Measurements from ENCODE around the gene GID4.

Gene GID4

DNA sequence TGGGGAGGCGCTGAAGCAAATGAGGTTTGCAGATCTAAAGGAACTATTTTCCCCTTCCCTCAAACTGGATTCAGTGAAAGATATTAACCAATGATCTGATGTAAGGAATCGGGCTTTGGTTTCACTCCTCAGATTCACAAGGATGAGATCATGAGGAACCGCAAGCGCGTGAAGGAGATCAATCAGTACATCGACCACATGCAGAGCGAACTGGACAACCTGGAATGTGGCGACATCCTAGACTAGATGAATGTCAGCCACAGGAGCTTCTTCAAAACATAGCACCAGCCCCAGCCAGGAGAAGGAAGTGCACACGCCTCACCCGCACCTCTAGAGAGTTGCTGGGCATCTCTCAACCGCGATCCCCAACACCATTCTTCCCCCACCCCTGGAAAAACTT, 22.8 kb upstream of the GID4 start:
- peak; percentile 64 for DNase-seq (ENCODE audit: low spot score)

GRCh38 chr17:18017958-18018357, 21.2 kb upstream of the GID4 start:
- no peak for DNase-seq (ENCODE audit: low spot score)

DNA sequence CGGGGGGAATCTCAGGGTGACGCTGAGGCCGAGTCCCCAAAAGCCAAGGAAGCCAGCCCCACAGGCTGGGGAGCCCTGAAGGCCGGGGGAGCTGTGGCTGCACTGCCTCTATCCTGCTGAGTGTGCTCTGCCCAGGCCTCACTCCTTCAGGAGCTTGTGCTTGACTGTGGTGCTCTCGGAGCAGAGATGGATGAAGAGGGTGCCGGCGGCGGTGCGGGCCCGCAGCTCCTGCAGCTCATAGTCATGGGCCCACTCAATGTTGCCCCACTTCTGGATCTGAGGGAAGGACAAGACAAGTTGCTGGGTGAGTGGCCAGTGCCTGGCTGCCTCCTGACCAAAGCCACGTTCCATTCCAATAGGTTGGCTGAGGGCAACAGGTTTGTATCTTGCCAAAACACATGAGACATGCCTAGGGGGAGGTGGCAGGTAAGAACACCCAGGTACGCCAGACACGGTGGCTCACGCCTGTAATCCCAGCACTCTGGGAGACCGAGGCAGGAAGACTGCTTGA, 20.7 kb upstream of the GID4 start:
- no peak for DNase-seq (ENCODE audit: low spot score)

DNA sequence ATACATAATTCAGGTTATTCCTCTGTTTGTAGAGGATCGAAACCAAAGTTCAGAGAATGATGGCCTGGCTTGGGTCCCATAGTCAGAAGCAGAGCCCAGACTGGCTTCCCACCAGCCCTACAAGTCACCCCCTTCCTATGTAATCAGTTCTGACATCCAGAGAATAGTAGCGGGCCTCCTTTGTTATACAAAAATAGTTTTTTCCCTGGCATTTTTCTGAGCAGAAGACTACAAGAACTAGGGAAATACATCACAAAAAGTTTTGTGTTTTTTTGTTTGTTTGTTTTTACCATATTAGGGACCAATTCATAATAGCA, 19.4 kb upstream of the GID4 start:
- no peak for DNase-seq (ENCODE audit: low spot score)

- DNase-seq (ENCODE audit: low spot score), result no peak
Observed at GRCh38 chr17:18020971-18021370, 18.2 kb upstream of the GID4 start.

DNA sequence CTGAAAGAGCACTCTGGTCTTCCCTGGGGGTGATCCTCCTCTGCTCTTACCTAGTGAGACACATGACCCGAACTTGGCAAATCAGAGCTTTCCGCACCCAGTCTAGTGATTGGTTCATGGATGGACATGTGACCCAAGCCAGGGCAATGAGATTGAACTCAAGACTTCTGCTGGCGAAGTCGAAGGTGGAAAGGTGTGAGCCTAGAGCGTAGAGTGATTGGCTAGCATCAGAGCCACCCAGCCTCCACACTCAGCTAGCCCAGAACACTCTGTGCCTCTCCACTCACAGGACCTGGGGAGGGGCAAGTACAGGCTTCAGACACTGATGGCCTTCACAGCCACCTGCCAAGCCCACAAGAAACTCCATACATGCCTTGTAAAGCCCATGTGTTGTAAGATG, 17.8 kb upstream of the GID4 start:
- DNase-seq (ENCODE audit: low spot score), result no peak

DNA sequence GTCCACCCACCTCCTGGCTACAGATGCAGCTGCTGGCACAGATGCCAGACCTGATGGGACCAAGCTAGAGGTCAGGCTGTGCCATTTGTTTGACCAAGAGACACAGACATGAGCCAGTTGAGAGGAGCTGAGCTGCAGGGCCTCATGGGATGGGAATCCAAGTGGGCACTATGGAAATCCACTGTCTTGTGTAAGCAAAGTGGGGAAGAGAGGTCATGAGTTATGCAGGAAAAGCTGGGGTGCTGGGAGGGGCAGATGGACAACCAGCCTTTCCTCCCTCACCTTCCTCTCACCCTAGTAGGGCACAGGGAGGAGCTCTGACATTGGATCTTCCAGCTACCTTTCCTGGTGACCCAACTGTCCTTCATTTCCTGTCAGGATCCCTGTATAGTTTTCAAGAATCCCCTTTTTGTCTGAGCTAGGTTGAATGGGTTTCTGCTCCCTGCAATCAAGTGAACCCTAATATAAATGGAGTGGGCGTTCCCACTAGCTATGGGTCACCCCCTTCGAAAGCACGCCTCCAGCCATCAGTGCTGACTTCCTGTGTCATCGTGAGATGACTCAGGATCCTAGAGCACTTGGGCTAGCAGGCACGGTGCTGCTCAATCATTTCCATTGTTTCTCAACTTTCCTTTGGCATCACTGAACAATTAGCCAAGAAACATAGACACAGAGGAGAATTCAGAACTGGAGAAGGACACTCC, 13.8 kb upstream of the GID4 start:
- peak; percentile 53 for DNase-seq (ENCODE audit: low spot score)

- DNase-seq (ENCODE audit: low spot score), result peak; percentile 19
Observed at GRCh38 chr17:18025945-18026776, 13.0 kb upstream of the GID4 start.

DNA sequence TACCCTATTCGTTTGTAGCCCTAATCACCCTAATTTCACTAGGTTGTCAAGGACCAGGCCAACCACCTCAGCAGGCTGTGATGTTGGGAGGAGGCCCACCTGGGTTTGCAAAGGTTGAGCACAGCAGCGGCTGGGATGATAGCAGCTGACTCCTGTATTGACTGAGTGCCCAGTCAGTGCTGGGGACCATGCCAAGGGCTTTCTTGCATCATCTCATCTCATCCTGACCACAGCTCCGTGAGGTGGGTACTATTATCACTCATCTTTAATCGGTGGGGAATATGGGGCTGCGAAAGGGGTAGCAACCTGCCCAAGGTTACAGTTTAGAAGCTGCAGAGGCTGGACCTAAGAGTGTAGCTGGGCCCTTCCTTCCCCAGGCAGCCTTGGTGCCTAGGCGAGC, 11.9 kb upstream of the GID4 start:
- DNase-seq (ENCODE audit: low spot score), result no peak

GRCh38 chr17:18028114-18028951, 10.9 kb upstream of the GID4 start:
- DNase-seq (ENCODE audit: low spot score), result no peak

GRCh38 chr17:18028952-18029540, 10.2 kb upstream of the GID4 start:
- DNase-seq (ENCODE audit: low spot score), result no peak

DNA sequence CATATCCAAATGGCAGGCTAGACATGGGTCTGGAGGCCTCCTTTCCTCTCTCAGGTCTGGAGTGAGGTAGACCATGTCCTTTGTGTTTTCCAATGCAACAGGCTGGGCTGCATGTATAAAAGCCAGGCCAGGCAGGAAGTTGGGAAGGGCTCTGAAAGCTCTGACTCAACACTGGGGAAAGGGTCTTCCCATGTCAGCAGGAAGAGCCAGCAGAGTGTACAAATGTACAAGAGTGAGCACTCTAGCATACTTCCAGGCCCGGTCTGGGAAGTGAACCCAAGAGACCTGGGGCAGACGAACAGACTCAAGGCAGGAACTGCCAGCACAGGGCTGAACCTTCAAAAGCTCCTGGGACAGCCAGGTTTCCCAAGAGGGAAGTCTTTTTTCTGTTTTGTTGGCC, 7.3 kb upstream of the GID4 start:
- peak; percentile 81 for DNase-seq (ENCODE audit: low spot score)

GRCh38 chr17:18033442-18034099, 5.6 kb upstream of the GID4 start:
- DNase-seq (ENCODE audit: low spot score), result peak; percentile 86

- no peak for DNase-seq (ENCODE audit: low spot score)
Observed at GRCh38 chr17:18035704-18036103, 3.5 kb upstream of the GID4 start.

DNA sequence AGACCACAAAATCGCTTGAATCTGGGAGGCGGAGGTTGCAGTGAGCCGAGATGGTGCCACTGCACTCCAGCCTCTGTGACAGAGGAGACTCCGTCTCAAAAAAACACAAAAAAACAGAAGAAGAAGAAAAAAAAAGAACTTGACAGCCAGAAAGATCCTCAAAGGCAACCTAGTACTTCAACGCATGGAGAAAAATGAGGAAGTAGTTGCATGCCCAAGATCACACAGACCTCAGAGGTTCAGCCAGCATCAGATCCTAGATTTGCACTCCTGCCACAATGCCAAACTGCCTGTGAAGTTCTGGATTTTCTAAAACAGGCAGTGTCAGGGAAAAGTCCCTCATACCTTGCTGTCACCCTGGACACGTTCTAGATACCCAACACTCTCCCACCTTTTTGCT, 1.7 kb upstream of the GID4 start:
- no peak for DNase-seq (ENCODE audit: low spot score)

DNA sequence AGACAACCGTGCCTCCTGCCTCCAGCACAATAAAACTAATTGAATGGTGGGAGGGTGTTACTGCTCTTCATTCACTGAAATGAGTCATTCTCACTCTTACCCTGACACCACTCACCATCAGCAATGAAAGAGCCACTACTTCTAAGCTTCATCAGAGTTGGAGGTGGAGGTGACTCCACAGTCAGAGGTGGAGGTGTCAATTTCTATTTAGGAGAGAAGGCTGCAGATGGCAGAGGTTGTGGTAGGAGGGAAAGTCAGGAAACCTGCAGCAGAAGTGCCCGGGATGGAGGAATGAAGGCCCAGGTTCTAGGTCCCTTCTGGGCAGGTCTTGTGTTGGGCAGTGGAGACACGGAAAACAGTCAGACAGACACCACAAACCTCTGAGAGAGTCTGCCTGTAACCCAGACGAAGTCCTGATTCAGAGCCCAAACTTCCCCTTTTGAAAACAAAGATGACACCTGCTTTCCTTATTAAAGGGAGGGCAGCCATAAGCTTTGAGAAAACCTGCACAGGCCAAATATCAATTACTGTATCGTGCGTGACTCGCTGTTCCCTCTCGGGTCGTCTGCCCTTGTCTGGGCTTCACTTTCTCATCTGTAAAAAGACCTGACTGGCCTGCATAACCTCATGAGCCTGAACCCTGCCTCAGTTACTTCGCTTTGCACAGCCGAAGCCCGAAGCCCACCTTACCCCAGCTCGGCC, 908 bp upstream of the GID4 start:
- peak; percentile 53 for DNase-seq (ENCODE audit: low spot score)

DNA sequence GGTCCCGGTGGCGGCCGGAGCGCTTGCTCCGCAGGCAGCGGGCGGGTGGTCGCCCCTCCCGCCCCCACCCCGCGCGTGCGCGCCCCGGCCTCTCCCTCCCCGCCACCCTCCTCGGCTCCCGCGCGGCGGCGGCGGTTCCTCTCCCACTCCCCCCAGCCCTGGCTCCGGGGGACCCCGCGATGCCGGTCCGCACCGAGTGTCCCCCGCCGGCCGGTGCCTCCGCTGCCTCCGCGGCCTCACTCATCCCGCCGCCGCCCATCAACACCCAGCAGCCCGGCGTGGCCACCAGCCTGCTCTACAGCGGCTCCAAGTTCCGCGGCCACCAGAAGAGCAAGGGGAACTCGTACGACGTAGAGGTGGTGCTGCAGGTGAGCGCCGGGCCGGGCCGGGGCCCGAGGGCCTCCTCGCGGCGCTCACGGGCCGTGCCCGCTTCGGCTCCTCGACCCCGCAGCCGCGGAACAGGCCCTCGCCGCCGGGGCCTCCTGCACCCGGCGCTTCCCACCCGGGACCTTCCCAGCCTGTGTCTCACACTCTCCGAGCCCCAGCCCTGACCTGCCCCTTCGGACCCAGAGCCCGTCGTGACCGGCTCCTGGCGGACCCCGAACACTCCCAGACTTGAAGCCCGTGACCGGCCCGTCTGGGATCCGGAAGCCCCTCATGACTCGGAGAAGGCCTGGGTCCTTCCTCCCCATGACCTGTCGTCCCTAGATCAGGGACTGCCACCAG, 490 bp downstream of the GID4 start:
- DNase-seq (ENCODE audit: low spot score), result peak; percentile 41

GRCh38 chr17:18040261-18040858, 1.2 kb downstream of the GID4 start:
- peak; percentile 23 for DNase-seq (ENCODE audit: low spot score)

- peak; percentile 54 for DNase-seq (ENCODE audit: low spot score)
Observed at GRCh38 chr17:18041776-18042175, 2.6 kb downstream of the GID4 start.

DNA sequence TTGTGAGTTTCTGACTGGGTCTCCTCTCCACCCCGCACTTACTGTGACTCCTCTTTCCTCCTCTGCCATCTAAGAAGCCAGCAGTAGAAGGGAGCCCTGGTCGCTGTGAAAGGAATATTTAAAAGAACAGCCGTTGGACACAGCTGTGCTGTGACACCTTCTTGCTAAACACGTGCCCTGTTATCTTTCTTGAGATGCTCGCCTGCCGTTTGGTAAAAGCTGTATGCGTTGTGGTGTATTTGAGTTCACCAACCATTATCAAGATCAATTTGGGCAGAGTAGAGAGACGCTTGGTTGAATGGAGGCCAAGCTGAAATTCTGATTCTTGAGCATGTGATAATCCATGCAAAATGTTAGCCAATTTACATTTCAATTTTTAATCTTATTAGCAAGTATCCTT, 3.8 kb downstream of the GID4 start:
- no peak for DNase-seq (ENCODE audit: low spot score)

All from kidney tubule cell (primary cell).